Esophagus squamous epithelium (tissue), 4 donors: Measurements from ENCODE around the gene DPCD.

Source experiments
- POLR2A ChIP-seq, 4 donors: fragments of 450-650 bp; IDR thresholded peaks; one replicate each; pipeline ENCODE4 v1.6.1; 2017; ENCODE audit warnings: antibody characterized with exemption in 4 of 4, mild to moderate bottlenecking in 4 of 4, moderate library complexity in 3 of 4
- TF ChIP-seq, protein P1 (sequence below), 6 experiments: fragments of 450-650 bp in 4 of 6; fragments of 200-600 bp in 2 of 6; sonication (generic) in 2 of 6; IDR thresholded peaks; one replicate each; pipeline ENCODE4 v1.5.1; 2016 to 2019; ENCODE audit warnings: antibody characterized with exemption in 6 of 6, mild to moderate bottlenecking in 4 of 6, moderate library complexity in 4 of 6

DNA sequence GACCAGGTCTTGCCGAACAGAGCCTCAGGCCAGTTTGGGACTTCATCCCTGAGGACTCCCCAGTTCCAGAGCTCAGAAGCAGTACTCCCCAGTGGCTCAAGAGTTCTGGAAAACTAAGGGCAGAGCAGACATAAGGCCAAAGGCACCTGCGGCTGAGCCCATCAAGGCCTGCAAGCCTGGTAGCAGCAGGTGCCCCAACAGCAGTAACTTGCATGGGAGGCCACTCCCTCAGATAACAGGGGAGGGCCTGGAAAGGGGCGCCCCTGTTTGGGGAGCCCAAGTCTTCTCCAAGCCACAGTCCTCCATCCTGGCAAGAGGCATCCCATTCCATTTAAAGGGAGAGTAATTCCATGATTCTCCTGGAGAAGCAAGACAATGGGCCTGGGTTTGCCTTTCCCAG, 13.0 kb upstream of the DPCD start:
- TF ChIP-seq, protein P1, sequence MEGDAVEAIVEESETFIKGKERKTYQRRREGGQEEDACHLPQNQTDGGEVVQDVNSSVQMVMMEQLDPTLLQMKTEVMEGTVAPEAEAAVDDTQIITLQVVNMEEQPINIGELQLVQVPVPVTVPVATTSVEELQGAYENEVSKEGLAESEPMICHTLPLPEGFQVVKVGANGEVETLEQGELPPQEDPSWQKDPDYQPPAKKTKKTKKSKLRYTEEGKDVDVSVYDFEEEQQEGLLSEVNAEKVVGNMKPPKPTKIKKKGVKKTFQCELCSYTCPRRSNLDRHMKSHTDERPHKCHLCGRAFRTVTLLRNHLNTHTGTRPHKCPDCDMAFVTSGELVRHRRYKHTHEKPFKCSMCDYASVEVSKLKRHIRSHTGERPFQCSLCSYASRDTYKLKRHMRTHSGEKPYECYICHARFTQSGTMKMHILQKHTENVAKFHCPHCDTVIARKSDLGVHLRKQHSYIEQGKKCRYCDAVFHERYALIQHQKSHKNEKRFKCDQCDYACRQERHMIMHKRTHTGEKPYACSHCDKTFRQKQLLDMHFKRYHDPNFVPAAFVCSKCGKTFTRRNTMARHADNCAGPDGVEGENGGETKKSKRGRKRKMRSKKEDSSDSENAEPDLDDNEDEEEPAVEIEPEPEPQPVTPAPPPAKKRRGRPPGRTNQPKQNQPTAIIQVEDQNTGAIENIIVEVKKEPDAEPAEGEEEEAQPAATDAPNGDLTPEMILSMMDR (IDR thresholded peaks at IDR 0.05) = no peak
- no peak for TF ChIP-seq POLR2A (IDR thresholded peaks at IDR 0.05)
